PFSK-1 (cell line): ENCODE data around the gene KDM2B.

Experiments used
- FOXP2 ChIP-seq: optimal IDR thresholded peaks from 2 replicates; pipeline ENCODE3; 2011; ENCODE audit warnings: borderline replicate concordance, control low read depth, inconsistent platforms; ENCODE audit not compliant: insufficient read depth; ENCODE audit errors: extremely low read length, extremely low read depth
- POLR2AphosphoS5 ChIP-seq: IDR thresholded peaks from 2 replicates; pipeline ENCODE4 v1.6.1; 2012; ENCODE audit warnings: low read depth, mild to moderate bottlenecking, control low read depth, low read length, moderate library complexity
- SIN3A ChIP-seq: IDR thresholded peaks from 2 replicates; pipeline ENCODE4 v1.6.1; 2012; ENCODE audit warnings: mild to moderate bottlenecking, low read length, moderate library complexity, borderline replicate concordance; ENCODE audit not compliant: insufficient read depth
- TAF1 ChIP-seq: IDR thresholded peaks from 2 replicates; pipeline ENCODE4 v1.6.1; 2012; ENCODE audit warnings: low read length, control low read depth, borderline replicate concordance; ENCODE audit not compliant: insufficient read depth
- TF ChIP-seq, protein P1 (sequence below), 2 experiments: IDR thresholded peaks; 2 replicates each; pipeline versions ENCODE4 v1.6.1 to v1.8.0; 2011 to 2012; ENCODE audit warnings: low read depth in 2 of 2, low read length in 2 of 2, control low read depth in 1 of 2, inconsistent platforms in 1 of 2, mild to moderate bottlenecking in 1 of 2, moderate library complexity in 1 of 2; ENCODE audit not compliant: insufficient read depth in 1 of 2

The KDM2B gene

DNA sequence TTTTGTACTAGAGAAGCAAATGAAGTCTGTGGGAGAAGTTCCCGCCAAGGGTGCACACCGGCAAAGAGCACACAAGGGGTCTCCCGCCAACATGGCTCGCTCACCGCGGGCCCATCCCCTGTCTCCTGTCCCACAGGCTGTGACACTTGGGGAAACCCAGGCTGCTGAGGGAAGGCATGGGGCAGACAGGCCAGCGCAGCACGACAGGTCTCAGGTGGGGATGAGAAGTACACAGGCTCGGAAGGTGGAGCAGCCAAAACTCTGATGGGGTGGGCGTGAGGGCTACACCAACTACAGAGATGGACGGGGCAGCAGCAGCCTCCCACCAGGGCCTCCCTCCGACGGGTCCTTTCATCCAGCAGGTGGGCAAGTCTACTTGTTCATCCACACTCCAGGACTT is 116.5 kb downstream of the KDM2B start:
- no peak for TF ChIP-seq POLR2AphosphoS5
- no peak for TF ChIP-seq TAF1
- TF ChIP-seq SIN3A = no peak
- no peak for TF ChIP-seq FOXP2
- TF ChIP-seq, protein P1, sequence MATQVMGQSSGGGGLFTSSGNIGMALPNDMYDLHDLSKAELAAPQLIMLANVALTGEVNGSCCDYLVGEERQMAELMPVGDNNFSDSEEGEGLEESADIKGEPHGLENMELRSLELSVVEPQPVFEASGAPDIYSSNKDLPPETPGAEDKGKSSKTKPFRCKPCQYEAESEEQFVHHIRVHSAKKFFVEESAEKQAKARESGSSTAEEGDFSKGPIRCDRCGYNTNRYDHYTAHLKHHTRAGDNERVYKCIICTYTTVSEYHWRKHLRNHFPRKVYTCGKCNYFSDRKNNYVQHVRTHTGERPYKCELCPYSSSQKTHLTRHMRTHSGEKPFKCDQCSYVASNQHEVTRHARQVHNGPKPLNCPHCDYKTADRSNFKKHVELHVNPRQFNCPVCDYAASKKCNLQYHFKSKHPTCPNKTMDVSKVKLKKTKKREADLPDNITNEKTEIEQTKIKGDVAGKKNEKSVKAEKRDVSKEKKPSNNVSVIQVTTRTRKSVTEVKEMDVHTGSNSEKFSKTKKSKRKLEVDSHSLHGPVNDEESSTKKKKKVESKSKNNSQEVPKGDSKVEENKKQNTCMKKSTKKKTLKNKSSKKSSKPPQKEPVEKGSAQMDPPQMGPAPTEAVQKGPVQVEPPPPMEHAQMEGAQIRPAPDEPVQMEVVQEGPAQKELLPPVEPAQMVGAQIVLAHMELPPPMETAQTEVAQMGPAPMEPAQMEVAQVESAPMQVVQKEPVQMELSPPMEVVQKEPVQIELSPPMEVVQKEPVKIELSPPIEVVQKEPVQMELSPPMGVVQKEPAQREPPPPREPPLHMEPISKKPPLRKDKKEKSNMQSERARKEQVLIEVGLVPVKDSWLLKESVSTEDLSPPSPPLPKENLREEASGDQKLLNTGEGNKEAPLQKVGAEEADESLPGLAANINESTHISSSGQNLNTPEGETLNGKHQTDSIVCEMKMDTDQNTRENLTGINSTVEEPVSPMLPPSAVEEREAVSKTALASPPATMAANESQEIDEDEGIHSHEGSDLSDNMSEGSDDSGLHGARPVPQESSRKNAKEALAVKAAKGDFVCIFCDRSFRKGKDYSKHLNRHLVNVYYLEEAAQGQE (IDR thresholded peaks at IDR 0.05; ENCODE audit: insufficient read depth in 1 of 2, low read depth in 2 of 2, low read length in 2 of 2) = no peak

DNA sequence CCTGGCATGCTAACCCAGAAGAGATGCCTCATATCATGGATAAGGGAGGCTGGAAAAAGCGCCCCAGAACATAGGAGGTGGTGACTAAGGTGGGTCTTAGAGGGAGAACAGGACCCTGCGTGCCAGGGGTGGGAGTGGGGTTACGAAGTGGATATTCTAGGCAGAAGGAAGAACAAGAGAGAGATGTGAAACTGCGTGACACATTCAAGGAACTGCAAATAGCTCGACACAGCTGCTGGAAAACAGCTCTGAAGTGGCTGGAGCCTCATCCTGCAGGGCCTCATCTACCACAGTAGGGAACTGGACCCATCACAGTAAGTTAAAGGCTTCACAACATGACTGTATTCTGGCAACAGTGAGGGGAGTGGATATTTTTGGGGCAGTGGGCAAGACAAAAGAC is 119.8 kb downstream of the KDM2B start:
- no peak for TF ChIP-seq SIN3A
- no peak for TF ChIP-seq POLR2AphosphoS5
- TF ChIP-seq FOXP2 = no peak
- TF ChIP-seq, protein P1 (IDR thresholded peaks at IDR 0.05; ENCODE audit: insufficient read depth in 1 of 2, low read depth in 2 of 2, low read length in 2 of 2) = no peak

DNA sequence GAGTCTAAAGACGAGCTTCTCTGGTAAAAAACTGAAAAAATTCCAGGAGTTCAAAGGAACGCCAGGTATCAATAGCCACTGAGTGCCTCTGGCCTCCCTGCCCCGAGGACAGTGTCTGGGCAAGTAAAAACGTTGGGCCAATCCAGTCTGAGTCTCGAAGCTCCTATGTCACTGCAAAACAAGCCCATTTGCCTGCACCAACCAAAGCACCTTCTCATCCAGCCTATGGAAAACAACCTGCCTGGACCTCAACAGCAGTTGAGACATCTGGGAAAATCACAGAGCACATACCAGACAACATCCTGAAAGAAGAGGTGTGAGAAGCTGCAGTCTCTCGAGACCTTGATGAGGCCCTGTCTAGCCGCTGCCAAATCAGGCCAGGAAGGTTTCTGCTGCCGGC is 124.3 kb downstream of the KDM2B start:
- no peak for TF ChIP-seq FOXP2
- no peak for TF ChIP-seq POLR2AphosphoS5
- TF ChIP-seq, protein P1 (IDR thresholded peaks at IDR 0.05; ENCODE audit: insufficient read depth in 1 of 2, low read depth in 2 of 2, low read length in 2 of 2) = no peak
- no peak for TF ChIP-seq TAF1
- no peak for TF ChIP-seq SIN3A

DNA sequence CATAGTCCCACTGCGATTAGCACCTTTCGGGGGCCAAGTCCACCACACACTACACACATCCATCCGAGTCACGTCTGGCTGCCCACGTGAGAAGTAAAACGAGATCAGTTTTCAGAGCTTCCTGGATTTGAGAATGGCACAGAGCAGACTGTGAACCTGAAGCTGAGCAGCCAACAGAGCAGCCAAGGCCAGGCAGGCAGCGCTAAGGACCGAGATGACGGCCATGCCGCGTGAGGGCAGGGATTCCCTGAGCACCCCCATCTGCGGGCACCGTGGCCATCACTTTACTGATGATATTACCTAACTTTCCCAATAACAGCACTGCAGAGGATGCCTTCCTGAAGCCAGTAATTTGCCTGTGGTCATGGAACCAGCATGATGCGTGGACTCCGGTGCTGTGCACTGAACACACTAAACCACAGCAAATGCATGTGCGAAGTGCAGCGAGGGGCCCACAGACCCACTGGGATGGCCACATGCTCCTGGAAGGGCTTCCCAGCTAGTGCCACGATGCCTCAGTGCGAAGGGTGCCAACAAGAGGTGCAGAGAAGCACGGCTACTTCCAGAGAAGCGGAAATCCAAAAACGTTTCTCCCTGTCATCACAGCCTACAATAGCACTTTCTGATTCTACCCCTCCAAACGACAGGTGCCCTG is 124.9 kb downstream of the KDM2B start:
- TF ChIP-seq POLR2AphosphoS5 = no peak
- no peak for TF ChIP-seq FOXP2
- TF ChIP-seq TAF1 = no peak
- TF ChIP-seq, protein P1 (IDR thresholded peaks at IDR 0.05; ENCODE audit: insufficient read depth in 1 of 2, low read depth in 2 of 2, low read length in 2 of 2) = no peak
- TF ChIP-seq SIN3A = no peak

DNA sequence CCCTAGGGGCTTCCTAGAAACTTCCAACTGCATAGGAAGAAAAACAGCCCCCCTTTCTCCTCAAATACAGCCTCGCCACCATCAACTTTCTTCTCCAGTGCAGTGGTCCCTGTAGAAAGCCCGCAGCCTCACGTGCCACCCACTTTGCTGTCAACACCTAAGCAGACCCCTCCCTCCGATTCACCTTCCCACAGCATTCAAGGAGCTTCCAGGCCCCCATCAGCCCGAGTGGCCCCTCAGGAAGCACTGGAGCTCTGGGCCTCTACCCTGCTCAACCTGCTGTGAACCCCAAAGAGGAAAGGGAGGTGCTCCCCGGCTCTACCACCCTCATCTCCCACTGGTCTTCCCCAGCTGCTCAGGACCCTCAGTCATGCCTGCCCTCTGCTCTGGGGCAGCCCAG is 125.9 kb downstream of the KDM2B start:
- TF ChIP-seq, protein P1 (IDR thresholded peaks at IDR 0.05; ENCODE audit: insufficient read depth in 1 of 2, low read depth in 2 of 2, low read length in 2 of 2) = no peak
- TF ChIP-seq POLR2AphosphoS5 = no peak
- no peak for TF ChIP-seq TAF1
- no peak for TF ChIP-seq SIN3A
- no peak for TF ChIP-seq FOXP2
